Activated CD8-positive, alpha-beta memory T cell treated with anti-CD3 and anti-CD28 coated beads, Interleukin-2, amount 10 ng/mL, durations not matched to agents 7 days and 5 days (primary cell): Measurements from ENCODE around the gene GLTP. TPM values are rescaled to one million over a fixed set of nuclear protein-coding genes. Genes with fewer than 3 reads are reported as not detected.
"Not testable (repeated sequence)": the region's sequence is repeated elsewhere in the genome, so short reads cannot be mapped to it uniquely, and the experiment has no call there.

ENCODE experiments used
- ATAC-seq: fragments of 150-1000 bp; cut with Tn5 transposase; one replicate; pipeline ENCODE4 v1.10.0; 2021; ENCODE audit warnings: moderate library complexity
- CTCF ChIA-PET: fragments of 350-600 bp; sonication (Branson Sonifier 250); formaldehyde crosslinking; loops from one replicate; lab custom pipeline; 2021; ENCODE audit warnings: antibody characterized with exemption; lab: Charles Lee
- DNase-seq: peaks from one replicate; pipeline ENCODE4 v3.0.0-alpha.2; 2020
- H3K27ac Mint-ChIP-seq: one replicate; pipeline ENCODE4 v1.8.0; 2021; ENCODE audit warnings: mild to moderate bottlenecking, mixed read lengths
- H3K27me3 Mint-ChIP-seq: one replicate; pipeline ENCODE4 v1.8.0; 2021; ENCODE audit warnings: mixed read lengths
- H3K36me3 Mint-ChIP-seq: one replicate; pipeline ENCODE4 v1.8.0; 2021; ENCODE audit warnings: mild to moderate bottlenecking, mixed read lengths
- H3K4me1 Mint-ChIP-seq: one replicate; pipeline ENCODE4 v1.8.0; 2021; ENCODE audit warnings: mixed read lengths
- H3K4me3 Mint-ChIP-seq: one replicate; pipeline ENCODE4 v1.8.0; 2021; ENCODE audit warnings: mild to moderate bottlenecking, moderate library complexity, mixed read lengths
- H3K9me3 Mint-ChIP-seq: one replicate; pipeline ENCODE4 v1.8.0; 2022; ENCODE audit warnings: low read depth, mixed read lengths
- total RNA-seq, 2 experiments: library from RNA; stranded (reverse); gene quantifications; one replicate each; pipeline ENCODE4 v1.2.3, GENCODE V29; 2021

Gene GLTP
- total RNA-seq, 2 experiments from 2014 or later, result 16.3 to 19.2 TPM

GRCh38 chr12:109864916-109865315, 15.4 kb downstream of the GLTP start:
- CTCF ChIA-PET, result interaction anchor here (1.5 to 5.8 kb wide), 3 partner anchors 11 to 23 kb away, joined by 4 to 29 read pairs (median 24); no protein-coding TSS in a partner anchor
- Mint-ChIP-seq H3K4me3 (no peak overlapping the region), H3K27me3 (no peaks in the 10 kb centered on the region), H3K36me3 (no peaks in the 10 kb centered on the region), H3K4me1 (peaks cover 27% of the 10 kb centered on the region), H3K27ac (peak overlapping the region; percentile 56), H3K9me3 (no peaks in the 10 kb centered on the region)
- ATAC-seq (no peak), DNase-seq (no peak)

DNA sequence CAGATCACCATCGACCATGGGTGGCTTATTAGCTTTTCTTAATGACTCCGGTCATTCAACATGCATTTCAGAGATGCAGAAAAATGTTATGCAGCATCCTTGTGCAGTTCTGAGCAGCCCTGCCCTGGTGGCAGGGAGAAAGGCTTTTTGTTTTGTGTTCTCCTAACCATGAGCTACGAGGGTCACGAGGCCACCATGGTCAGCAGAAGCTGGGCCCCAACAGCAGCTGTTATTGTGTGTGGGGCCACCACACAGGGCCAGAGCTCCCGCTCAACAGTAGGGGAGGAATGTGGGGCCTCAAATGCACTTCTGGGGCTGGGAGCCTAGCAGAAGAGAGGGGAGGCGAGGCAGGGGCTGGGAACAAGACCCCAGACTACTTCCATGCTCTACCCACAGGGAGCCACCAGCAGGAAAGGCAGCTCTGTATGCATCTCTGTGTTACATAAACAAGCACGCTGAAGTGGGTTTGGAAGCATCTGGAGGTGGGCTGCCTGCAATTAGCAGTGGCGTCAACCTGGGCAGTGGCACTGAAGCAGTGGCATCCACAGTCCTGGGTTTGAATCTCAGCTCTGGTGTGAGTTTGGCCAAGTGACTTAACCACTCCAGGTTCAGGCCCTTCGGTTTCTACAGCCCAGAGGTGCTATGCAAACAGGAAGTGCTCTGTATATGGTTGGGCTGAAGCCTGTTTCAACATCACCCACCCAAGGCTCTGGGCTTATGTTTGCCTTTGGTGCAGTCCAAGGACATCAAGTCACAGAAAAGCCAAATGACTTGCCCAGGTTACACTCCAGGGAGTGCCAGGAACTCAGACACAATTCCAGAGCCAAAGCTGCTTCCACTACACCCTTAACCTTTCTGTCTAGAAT, 16.3 kb downstream of the GLTP start:
- Mint-ChIP-seq H3K4me1 (peaks cover 27% of the 10 kb centered on the region), H3K9me3 (no peaks in the 10 kb centered on the region), H3K4me3 (no peak overlapping the region), H3K27ac (peak overlapping the region; percentile 79), H3K27me3 (no peaks in the 10 kb centered on the region), H3K36me3 (no peaks in the 10 kb centered on the region)
- DNase-seq, result peak; percentile 53
- CTCF ChIA-PET, result interaction anchor here (0.6 to 5.8 kb wide), 6 partner anchors 9 to 867 kb away, joined by 3 to 29 read pairs (median 4); no protein-coding TSS in a partner anchor
- peak; percentile 81 for ATAC-seq

GRCh38 chr12:109862491-109862890, 17.9 kb downstream of the GLTP start:
- CTCF ChIA-PET, result interaction anchor here (4.7 kb wide), 1 partner anchor 8 kb away, joined by 29 read pairs; no protein-coding TSS in a partner anchor
- H3K27ac Mint-ChIP-seq, H3K4me3 Mint-ChIP-seq, H3K9me3 Mint-ChIP-seq, DNase-seq, ATAC-seq, H3K27me3 Mint-ChIP-seq, H3K36me3 Mint-ChIP-seq: not testable (repeated sequence)
- peaks cover 31% of the 10 kb centered on the region for H3K4me1 Mint-ChIP-seq

DNA sequence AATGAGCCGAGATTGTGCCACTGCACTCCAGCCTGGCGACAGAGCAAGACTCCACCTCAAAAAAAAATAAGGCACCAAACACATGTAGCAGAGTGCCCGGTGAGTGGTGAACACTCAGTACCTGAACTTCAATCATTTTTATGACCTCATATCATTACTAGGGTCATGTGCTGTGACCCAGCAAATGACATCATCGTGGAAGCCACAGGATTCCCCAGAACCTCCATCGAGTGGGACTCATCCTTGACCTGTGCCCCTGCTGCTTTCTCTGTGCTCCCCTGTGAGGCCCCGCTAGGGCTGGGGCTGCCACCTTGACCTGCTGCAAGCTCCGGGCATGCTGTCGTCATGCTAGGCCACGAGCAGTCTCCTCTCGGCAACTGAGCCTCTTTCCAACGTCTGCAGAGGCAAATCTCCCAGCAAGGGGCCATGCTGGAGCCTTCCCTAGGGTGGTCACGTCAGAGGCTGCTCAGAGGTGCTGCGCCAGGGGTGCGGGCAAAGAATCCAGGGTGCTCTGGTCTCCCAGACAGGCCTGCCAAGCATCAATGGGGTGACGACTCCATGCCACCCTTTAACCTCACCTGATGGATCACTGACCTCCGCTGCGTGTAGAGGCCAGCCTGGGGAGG, 18.5 kb downstream of the GLTP start:
- Mint-ChIP-seq H3K27ac (no peak overlapping the region), H3K9me3 (no peaks in the 10 kb centered on the region), H3K4me3 (no peak overlapping the region), H3K4me1 (peaks cover 31% of the 10 kb centered on the region), H3K36me3 (peaks cover 1% of the 10 kb centered on the region), H3K27me3 (no peaks in the 10 kb centered on the region)
- DNase-seq (no peak), ATAC-seq (no peak)
- CTCF ChIA-PET, result interaction anchor here (1.2 kb wide), 1 partner anchor 9 kb away, joined by 3 read pairs; no protein-coding TSS in a partner anchor

GRCh38 chr12:109860977-109861376, 19.4 kb downstream of the GLTP start:
- ATAC-seq (no peak), DNase-seq (no peak)
- CTCF ChIA-PET, result interaction anchor here (1.2 to 3.4 kb wide), 2 partner anchors 8 to 15 kb away, joined by 3 to 32 read pairs; no protein-coding TSS in a partner anchor
- Mint-ChIP-seq H3K36me3 (peaks cover 1% of the 10 kb centered on the region), H3K9me3 (no peaks in the 10 kb centered on the region), H3K27ac (no peak overlapping the region), H3K4me1 (peaks cover 31% of the 10 kb centered on the region), H3K4me3 (no peak overlapping the region), H3K27me3 (no peaks in the 10 kb centered on the region)

DNA sequence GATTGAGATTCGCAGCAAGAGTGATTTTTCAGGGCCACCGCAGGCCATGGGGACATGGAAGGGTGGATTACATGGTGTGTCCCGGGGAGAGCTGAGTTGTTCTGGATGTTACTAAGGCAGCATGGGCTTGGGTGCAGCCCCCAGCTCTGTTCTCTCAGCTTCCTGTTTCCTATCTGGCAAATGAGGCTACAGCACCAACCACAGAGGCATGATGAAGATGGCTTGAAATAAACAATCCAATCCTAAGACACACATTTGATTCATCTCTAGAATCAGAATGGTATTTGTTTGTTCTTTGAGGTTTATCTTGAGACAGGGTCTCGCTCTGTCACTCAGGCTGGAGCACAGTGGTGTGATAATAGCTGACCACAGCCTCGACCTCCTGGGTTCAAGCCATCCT, 21.6 kb downstream of the GLTP start:
- Mint-ChIP-seq H3K27ac (peak overlapping the region; percentile 56), H3K9me3 (no peaks in the 10 kb centered on the region), H3K27me3 (no peaks in the 10 kb centered on the region), H3K4me1 (peaks cover 17% of the 10 kb centered on the region), H3K36me3 (peaks cover 1% of the 10 kb centered on the region), H3K4me3 (no peak overlapping the region)
- ATAC-seq (peak; percentile 64), DNase-seq (no peak)
- CTCF ChIA-PET, result interaction anchor here (1.2 to 3.4 kb wide), 4 partner anchors 9 to 24 kb away, joined by 3 to 32 read pairs (median 4); no protein-coding TSS in a partner anchor

- H3K9me3 Mint-ChIP-seq, result no peaks in the 10 kb centered on the region
- CTCF ChIA-PET, result interaction anchor here (1.2 to 3.4 kb wide), 2 partner anchors 8 to 11 kb away, joined by 3 to 32 read pairs; no protein-coding TSS in a partner anchor
- ATAC-seq, result no peak
- no peaks in the 10 kb centered on the region for H3K27me3 Mint-ChIP-seq
- no peak overlapping the region for H3K4me3 Mint-ChIP-seq
- no peak overlapping the region for H3K27ac Mint-ChIP-seq
- peaks cover 1% of the 10 kb centered on the region for H3K36me3 Mint-ChIP-seq
- DNase-seq, result no peak
- H3K4me1 Mint-ChIP-seq, result peaks cover 14% of the 10 kb centered on the region
Observed at GRCh38 chr12:109857715-109858114, 22.6 kb downstream of the GLTP start.

GRCh38 chr12:109855377-109855776, 25.0 kb downstream of the GLTP start:
- Mint-ChIP-seq H3K9me3 (no peaks in the 10 kb centered on the region), H3K27ac (no peak overlapping the region), H3K4me3 (no peak overlapping the region), H3K27me3 (no peaks in the 10 kb centered on the region), H3K4me1 (peaks cover 14% of the 10 kb centered on the region), H3K36me3 (peaks cover 3% of the 10 kb centered on the region)
- ATAC-seq, result no peak
- no peak for DNase-seq
- CTCF ChIA-PET, result interaction anchor here (1.4 to 3.7 kb wide), 4 partner anchors 9 to 46 kb away, joined by 4 to 41 read pairs (median 22); partner anchors contain the start of gene TCHP

GRCh38 chr12:109850518-109850917, 29.8 kb downstream of the GLTP start:
- H3K27ac Mint-ChIP-seq, H3K36me3 Mint-ChIP-seq, H3K4me3 Mint-ChIP-seq, H3K9me3 Mint-ChIP-seq, ATAC-seq, H3K4me1 Mint-ChIP-seq, H3K27me3 Mint-ChIP-seq, CTCF ChIA-PET, DNase-seq: not testable (repeated sequence)

DNA sequence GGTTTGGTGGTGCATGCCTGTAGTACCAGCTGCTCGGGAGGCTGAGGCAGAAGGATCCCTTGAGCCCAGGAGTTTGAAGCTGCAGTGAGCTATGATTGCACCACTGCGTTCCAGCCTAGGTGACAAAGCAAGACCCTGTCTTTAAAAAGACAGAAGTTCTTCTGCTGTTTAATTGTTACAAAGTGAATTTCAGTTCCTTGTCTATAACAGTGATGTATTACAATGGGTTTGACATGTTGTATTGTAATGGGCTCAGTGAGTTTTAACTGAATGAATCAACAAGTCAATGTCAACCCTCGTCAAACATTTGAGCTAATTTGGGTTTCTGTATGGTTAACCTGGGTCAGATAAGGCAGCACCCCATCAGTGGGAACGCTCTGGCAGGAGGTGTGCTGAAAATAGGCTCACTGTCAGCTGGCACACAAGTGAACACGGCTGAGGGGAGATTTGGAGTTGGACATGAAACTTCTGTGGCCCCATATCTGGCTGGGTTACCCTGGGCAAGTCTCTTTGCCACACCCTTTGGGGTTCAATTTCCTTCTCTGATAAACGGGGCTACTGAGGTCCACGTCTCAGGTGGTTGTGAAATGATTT, 33.1 kb downstream of the GLTP start:
- no peaks in the 10 kb centered on the region for H3K9me3 Mint-ChIP-seq
- peaks cover 1% of the 10 kb centered on the region for H3K36me3 Mint-ChIP-seq
- H3K27ac Mint-ChIP-seq, result no peak overlapping the region
- CTCF ChIA-PET, result interaction anchor here (1.2 to 3.6 kb wide), 3 partner anchors 12 to 42 kb away, joined by 3 to 32 read pairs (median 5); no protein-coding TSS in a partner anchor
- ATAC-seq (no peak), DNase-seq (no peak)
- H3K4me3 Mint-ChIP-seq, result no peak overlapping the region
- H3K27me3 Mint-ChIP-seq, result no peaks in the 10 kb centered on the region
- peaks cover 7% of the 10 kb centered on the region for H3K4me1 Mint-ChIP-seq

DNA sequence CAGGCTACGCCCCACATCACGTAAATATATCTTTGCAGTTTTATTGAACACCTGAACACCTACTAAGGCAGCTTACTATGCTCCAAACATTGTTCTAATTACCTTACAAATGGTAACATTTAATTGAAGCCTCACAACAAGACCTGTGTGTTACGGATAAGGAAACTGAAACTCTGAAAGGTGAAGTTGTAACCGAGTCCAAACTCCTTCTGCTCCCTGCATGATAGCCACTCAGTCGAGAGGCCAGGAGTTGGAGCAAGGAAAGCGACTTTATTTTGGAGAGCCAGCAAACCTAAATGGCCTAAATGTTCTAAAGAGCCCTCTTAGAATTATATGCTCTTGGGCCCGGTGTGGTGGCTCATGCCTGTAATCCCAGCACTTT, 34.5 kb downstream of the GLTP start:
- H3K4me1 Mint-ChIP-seq, result peaks cover 7% of the 10 kb centered on the region

GRCh38 chr12:109844983-109845823, 35.1 kb downstream of the GLTP start:
- H3K4me3 Mint-ChIP-seq, result peak overlapping the region; percentile 14
- peak; percentile 99 for ATAC-seq
- no peak overlapping the region for H3K27ac Mint-ChIP-seq
- H3K36me3 Mint-ChIP-seq, result no peaks in the 10 kb centered on the region
- peak; percentile 90 for DNase-seq
- no peaks in the 10 kb centered on the region for H3K27me3 Mint-ChIP-seq
- CTCF ChIA-PET, result interaction anchor here (0.6 to 6.2 kb wide), 56 partner anchors 9 to 733 kb away, joined by 3 to 103 read pairs (median 4); partner anchors contain the start of genes KCTD10, MVK, TRPV4 and UBE3B
- H3K9me3 Mint-ChIP-seq, result no peaks in the 10 kb centered on the region
- H3K4me1 Mint-ChIP-seq, result peaks cover 7% of the 10 kb centered on the region

More for the DNA sequence above, 34.5 kb downstream of the GLTP start:
- Mint-ChIP-seq H3K27me3 (no peaks in the 10 kb centered on the region), H3K36me3 (no peaks in the 10 kb centered on the region), H3K4me3 (peak overlapping the region; percentile 14), H3K9me3 (no peaks in the 10 kb centered on the region), H3K27ac (no peak overlapping the region)
- no peak for ATAC-seq
- CTCF ChIA-PET, result interaction anchor here (0.6 to 6.2 kb wide), 50 partner anchors 9 to 734 kb away, joined by 3 to 103 read pairs (median 5); partner anchors contain the start of genes KCTD10, MVK, TRPV4 and UBE3B
- DNase-seq, result no peak
